HepG2 (cell line): Measurements from ENCODE around the gene APOM. TPM values are rescaled to one million over a fixed set of nuclear protein-coding genes. Genes with fewer than 3 reads are reported as not detected.
A peak's percentile ranks its signal among the peaks of the same experiment; 100 is the strongest.

Experiments
- CBX1 ChIP-seq: IDR thresholded peaks from one replicate; pipeline ENCODE4 v1.6.1; 2016; ENCODE audit warnings: antibody characterized with exemption, low read depth
- ETV5 ChIP-seq: IDR thresholded peaks from 2 replicates; pipeline ENCODE4 v1.6.1; 2018; ENCODE audit warnings: missing biosample characterization, missing genetic modification reagents, inconsistent platforms, borderline replicate concordance
- GPBP1L1 ChIP-seq: sonication (generic); formaldehyde crosslinking; IDR thresholded peaks from 2 replicates; pipeline ENCODE4 v1.5.0; 2020; ENCODE audit warnings: mild to moderate bottlenecking, missing genetic modification reagents
- KDM2A ChIP-seq: sonication (generic); formaldehyde crosslinking; IDR thresholded peaks from 2 replicates; pipeline ENCODE4 v1.4.0; 2020; ENCODE audit warnings: low read depth, missing genetic modification reagents, borderline replicate concordance
- NFATC3 ChIP-seq: sonication (generic); formaldehyde crosslinking; IDR thresholded peaks from 2 replicates; pipeline ENCODE4 v1.5.1; 2020; ENCODE audit warnings: mild to moderate bottlenecking, missing genetic modification reagents
- NFIB ChIP-seq: sonication (generic); formaldehyde crosslinking; IDR thresholded peaks from 2 replicates; pipeline ENCODE4 v1.9.0; 2021; ENCODE audit warnings: missing genetic modification reagents, mild to moderate bottlenecking, borderline replicate concordance
- TERF1 ChIP-seq: sonication (generic); formaldehyde crosslinking; IDR thresholded peaks from 2 replicates; pipeline ENCODE4 v1.8.0; 2022; ENCODE audit warnings: mild to moderate bottlenecking, missing genetic modification reagents, moderate library complexity
- TP53 ChIP-seq: sonication (generic); formaldehyde crosslinking; conservative IDR thresholded peaks from 2 replicates; pipeline ENCODE4 v1.4.0; 2020; ENCODE audit warnings: missing genetic modification reagents
- ZFP36L2 ChIP-seq: sonication (generic); formaldehyde crosslinking; IDR thresholded peaks from 2 replicates; pipeline ENCODE4 v1.4.0; 2020; ENCODE audit warnings: missing genetic modification reagents
- ZFP90 ChIP-seq: sonication (generic); formaldehyde crosslinking; IDR thresholded peaks from 2 replicates; pipeline ENCODE4 v1.8.0; 2022; ENCODE audit warnings: missing genetic modification reagents, mild to moderate bottlenecking, inconsistent platforms, borderline replicate concordance
- ZNF142 ChIP-seq: sonication (generic); formaldehyde crosslinking; IDR thresholded peaks from 2 replicates; pipeline ENCODE4 v1.4.0; 2020; ENCODE audit warnings: missing genetic modification reagents
- ZNF256 ChIP-seq: sonication (generic); formaldehyde crosslinking; conservative IDR thresholded peaks from 2 replicates; pipeline ENCODE4 v1.4.0; 2020; ENCODE audit warnings: missing genetic modification reagents
- ZNF44 ChIP-seq: sonication (generic); formaldehyde crosslinking; IDR thresholded peaks from 2 replicates; pipeline ENCODE4 v1.5.1; 2020; ENCODE audit warnings: mild to moderate bottlenecking, missing genetic modification reagents
- ZNF746 ChIP-seq: sonication (generic); formaldehyde crosslinking; IDR thresholded peaks from 2 replicates; pipeline ENCODE4 v1.8.0; 2022; ENCODE audit warnings: mild to moderate bottlenecking, missing genetic modification reagents
- ZNF781 ChIP-seq: sonication (generic); formaldehyde crosslinking; IDR thresholded peaks from 2 replicates; pipeline ENCODE4 v1.5.1; 2020; ENCODE audit warnings: borderline replicate concordance, mild to moderate bottlenecking, missing genetic modification reagents; ENCODE audit errors: not compliant biosample characterization
- polyA plus RNA-seq, 8 experiments: library from polyadenylated mRNA; depleted of rRNA in 3 of 8; stranded (reverse) in 7 of 8; unstranded in 1 of 8; fragments of >200 nt; fragmentation: Illumina TruSeq in 4 of 8; extraction: Trizol in 4 of 8; gene quantifications; 2 replicates each; pipeline versions ENCODE4 v1.2.1 to v1.2.3, GENCODE V29; 2011 to 2016; ENCODE audit warnings: low read depth in 4 of 8, missing spikeins in 1 of 8, mixed read lengths in 1 of 8; ENCODE audit not compliant: insufficient read depth in 1 of 8
- total RNA-seq, 5 experiments: library from RNA; depleted of rRNA; stranded (reverse); fragments of >200 nt; fragmentation: Illumina TruSeq; extraction: Trizol; gene quantifications; 2 replicates each; pipeline ENCODE4 v1.2.3, GENCODE V29; 2016; ENCODE audit warnings: low read depth in 1 of 5
- TF ChIP-seq, protein P1 (sequence below): sonication (generic); formaldehyde crosslinking; IDR thresholded peaks from 2 replicates; pipeline ENCODE4 v1.4.0; 2020; ENCODE audit warnings: low read depth, mild to moderate bottlenecking, missing genetic modification reagents
- TF ChIP-seq, protein P2 (sequence below): sonication (generic); formaldehyde crosslinking; IDR thresholded peaks from 2 replicates; pipeline ENCODE4 v1.8.0; 2022; ENCODE audit warnings: low read depth, missing genetic modification reagents

Gene APOM
- total and polyA plus RNA-seq, 2 of the 13 experiments (the other 11 are each of a cell fraction or from before 2014, with no cell fraction given) = 98.2 to 1,140 TPM

- TF ChIP-seq ZNF256 (no peak), ZFP90 (CRISPR knock-in tag) (no peak), ZNF44 (CRISPR knock-in tag) (no peak), NFATC3 (CRISPR knock-in tag) (peak; percentile 85; the same call in 1 of the 2 replicates), TP53 (CRISPR knock-in tag) (0 out of 2 replicates have a peak, but pooled peaks have one; percentile 11), ZNF746 (CRISPR knock-in tag) (no peak; the same call in 1 of the 2 replicates), GPBP1L1 (no peak), ZNF142 (CRISPR knock-in tag) (no peak), ZFP36L2 (CRISPR knock-in tag) (no peak), NFIB (CRISPR knock-in tag) (no peak), TERF1 (0 out of 2 replicates have a peak, but pooled peaks have one; percentile 40), ETV5 (CRISPR knock-in tag) (peak; percentile 93), CBX1 (peak; percentile 25), KDM2A (CRISPR knock-in tag) (no peak), ZNF781 (CRISPR knock-in tag) (no peak)
- TF ChIP-seq, protein P1, sequence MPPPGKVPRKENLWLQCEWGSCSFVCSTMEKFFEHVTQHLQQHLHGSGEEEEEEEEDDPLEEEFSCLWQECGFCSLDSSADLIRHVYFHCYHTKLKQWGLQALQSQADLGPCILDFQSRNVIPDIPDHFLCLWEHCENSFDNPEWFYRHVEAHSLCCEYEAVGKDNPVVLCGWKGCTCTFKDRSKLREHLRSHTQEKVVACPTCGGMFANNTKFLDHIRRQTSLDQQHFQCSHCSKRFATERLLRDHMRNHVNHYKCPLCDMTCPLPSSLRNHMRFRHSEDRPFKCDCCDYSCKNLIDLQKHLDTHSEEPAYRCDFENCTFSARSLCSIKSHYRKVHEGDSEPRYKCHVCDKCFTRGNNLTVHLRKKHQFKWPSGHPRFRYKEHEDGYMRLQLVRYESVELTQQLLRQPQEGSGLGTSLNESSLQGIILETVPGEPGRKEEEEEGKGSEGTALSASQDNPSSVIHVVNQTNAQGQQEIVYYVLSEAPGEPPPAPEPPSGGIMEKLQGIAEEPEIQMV (CRISPR knock-in tag) = no peak
- TF ChIP-seq, protein P2, sequence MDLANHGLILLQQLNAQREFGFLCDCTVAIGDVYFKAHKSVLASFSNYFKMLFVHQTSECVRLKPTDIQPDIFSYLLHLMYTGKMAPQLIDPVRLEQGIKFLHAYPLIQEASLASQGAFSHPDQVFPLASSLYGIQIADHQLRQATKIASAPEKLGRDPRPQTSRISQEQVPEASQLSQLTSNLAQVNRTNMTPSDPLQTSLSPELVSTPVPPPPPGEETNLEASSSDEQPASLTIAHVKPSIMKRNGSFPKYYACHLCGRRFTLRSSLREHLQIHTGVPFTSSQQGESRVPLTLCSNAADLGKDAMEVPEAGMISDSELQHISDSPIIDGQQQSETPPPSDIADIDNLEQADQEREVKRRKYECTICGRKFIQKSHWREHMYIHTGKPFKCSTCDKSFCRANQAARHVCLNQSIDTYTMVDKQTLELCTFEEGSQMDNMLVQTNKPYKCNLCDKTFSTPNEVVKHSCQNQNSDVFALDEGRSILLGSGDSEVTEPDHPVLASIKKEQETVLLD = 0 out of 2 replicates have a peak, but pooled peaks have one; percentile 22
These were observed 2.6 kb upstream of the APOM start (continued) for GRCh38 chr6:31652925-31653724.
